Keratinocyte (primary cell): Measurements from ENCODE around the gene RASAL2. TPM values are rescaled to one million over a fixed set of nuclear protein-coding genes. Genes with fewer than 3 reads are reported as not detected.

ENCODE experiments used
- DNase-seq: peaks from one replicate; pipeline ENCODE4 v3.0.0-alpha.2; 2011; ENCODE audit warnings: low read depth, missing footprints, low spot score
- FAIRE-seq: peaks from 2 replicates; lab custom pipeline; 2011; peaks lifted over from hg19 to GRCh38; lab: Jason Lieb, UNC
- H2AFZ ChIP-seq: 2 replicates; pipeline ENCODE4 v1.6.0; 2012; ENCODE audit warnings: low read length, control low read depth, inconsistent platforms; ENCODE audit not compliant: control insufficient read depth
- H3K27ac ChIP-seq: 2 replicates; pipeline ENCODE4 v1.5.1; 2011; ENCODE audit warnings: low read length; ENCODE audit not compliant: control insufficient read depth, insufficient read depth
- H3K27me3 ChIP-seq: 3 replicates; pipeline ENCODE4 v1.6.0; 2011; ENCODE audit warnings: low read length; ENCODE audit not compliant: control insufficient read depth, insufficient read depth; ENCODE audit errors: extremely low read depth
- H3K36me3 ChIP-seq, 2 experiments: 2 replicates in 1 of 2; 3 replicates in 1 of 2; pipeline ENCODE4 v1.5.1; 2011; ENCODE audit warnings: low read length in 2 of 2, mild to moderate bottlenecking in 1 of 2; ENCODE audit not compliant: control insufficient read depth in 2 of 2, insufficient read depth in 2 of 2; ENCODE audit errors: extremely low read depth in 1 of 2
- H3K4me1 ChIP-seq: 3 replicates; pipeline ENCODE4 v1.5.1; 2011; ENCODE audit warnings: low read length; ENCODE audit not compliant: control insufficient read depth, insufficient read depth; ENCODE audit errors: extremely low read depth
- H3K4me2 ChIP-seq: 3 replicates; pipeline ENCODE4 v1.6.0; 2011; ENCODE audit warnings: low read depth, low read length; ENCODE audit not compliant: control insufficient read depth, insufficient read depth; ENCODE audit errors: extremely low read depth
- H3K4me3 ChIP-seq, 3 experiments: fragments of 200-600 bp in 1 of 3; sonication (generic) in 1 of 3; 2 replicates in 2 of 3; 3 replicates in 1 of 3; pipeline ENCODE4 v1.5.1; 2011 to 2016; ENCODE audit warnings: low read length in 3 of 3, mild to moderate bottlenecking in 3 of 3, control low read depth in 2 of 3, inconsistent platforms in 1 of 3, low read depth in 1 of 3, mixed read lengths in 1 of 3, mixed run types in 1 of 3, moderate library complexity in 1 of 3; ENCODE audit not compliant: control insufficient read depth in 2 of 3, insufficient read depth in 2 of 3; ENCODE audit errors: extremely low read depth in 1 of 3
- H3K79me2 ChIP-seq: 2 replicates; pipeline ENCODE4 v1.6.0; 2012; ENCODE audit warnings: low read length; ENCODE audit not compliant: control insufficient read depth, insufficient read depth
- H3K9ac ChIP-seq: 3 replicates; pipeline ENCODE4 v1.6.0; 2011; ENCODE audit warnings: low read length; ENCODE audit not compliant: control insufficient read depth, insufficient read depth; ENCODE audit errors: extremely low read depth
- H3K9me1 ChIP-seq: 3 replicates; pipeline ENCODE4 v1.6.0; 2011; ENCODE audit warnings: low read length; ENCODE audit not compliant: control insufficient read depth, insufficient read depth; ENCODE audit errors: extremely low read depth
- H3K9me3 ChIP-seq: 2 replicates; pipeline ENCODE4 v1.5.1; 2012; ENCODE audit warnings: low read depth, low read length; ENCODE audit not compliant: control insufficient read depth
- H4K20me1 ChIP-seq: 3 replicates; pipeline ENCODE4 v1.6.0; 2011; ENCODE audit warnings: low read length; ENCODE audit not compliant: control insufficient read depth, insufficient read depth; ENCODE audit errors: extremely low read depth
- EZH2 ChIP-seq: IDR thresholded peaks from one replicate; pipeline ENCODE4 v1.6.1; 2012; ENCODE audit warnings: inconsistent platforms, mild to moderate bottlenecking, low read length, moderate library complexity
- dilution Hi-C: fragments of 300-500 bp; cut with MboI; formaldehyde crosslinking; loops from one replicate; pipeline ENCODE4 v1.7.0; 2020; ENCODE audit warnings: low sequenced_read_pairs; ENCODE audit not compliant: extremely low pct_ligation_motif_present
- polyA plus RNA-seq, 5 experiments: library from polyadenylated mRNA; depleted of rRNA in 3 of 5; stranded (reverse) in 3 of 5; stranded (forward) in 1 of 5; unstranded in 1 of 5; fragments of >200 nt; gene quantifications; 1 replicate in 1 of 5; 2 replicates in 3 of 5; 3 replicates in 1 of 5; pipeline versions ENCODE4 v1.2.1 to v1.2.3, GENCODE V29; 2011 to 2012; ENCODE audit warnings: missing spikeins in 2 of 5, low read depth in 1 of 5, low replicate concordance in 1 of 5
- TF ChIP-seq, protein P1 (sequence below), 3 experiments: IDR thresholded peaks in 1 of 3; conservative IDR thresholded peaks in 1 of 3; optimal IDR thresholded peaks in 1 of 3; 2 replicates in 2 of 3; 3 replicates in 1 of 3; pipeline versions ENCODE3 to v1.5.1; 2011; ENCODE audit warnings: low read length in 3 of 3, mild to moderate bottlenecking in 3 of 3, moderate library complexity in 2 of 3, control low read depth in 1 of 3, inconsistent platforms in 1 of 3; ENCODE audit not compliant: insufficient read depth in 2 of 3; ENCODE audit errors: extremely low read depth in 1 of 3

The RASAL2 gene
- polyA plus RNA-seq, 1 donor (not counting 4 experiments of a cell fraction or from before 2014, with no cell fraction given): 27.2 TPM

- FAIRE-seq (no peak), DNase-seq (no peak)
- Histone ChIP-seq H3K36me3 (no peaks in the 10 kb centered on the region), H2AFZ (no peak overlapping the region), H3K9me1 (no peaks in the 10 kb centered on the region), H3K9me3 (no peaks in the 10 kb centered on the region), H3K4me1 (peaks cover 18% of the 10 kb centered on the region), H3K4me3 (no peak overlapping the region), H3K4me2 (no peak overlapping the region), H4K20me1 (no peaks in the 10 kb centered on the region), H3K79me2 (no peaks in the 10 kb centered on the region), H3K27me3 (no peaks in the 10 kb centered on the region), H3K27ac (no peak overlapping the region), H3K9ac (no peak overlapping the region)
- no peak for TF ChIP-seq EZH2
- dilution Hi-C loops: no loop called here
Observed at GRCh38 chr1:178064191-178064821, 29.6 kb upstream of the RASAL2 start.

DNA sequence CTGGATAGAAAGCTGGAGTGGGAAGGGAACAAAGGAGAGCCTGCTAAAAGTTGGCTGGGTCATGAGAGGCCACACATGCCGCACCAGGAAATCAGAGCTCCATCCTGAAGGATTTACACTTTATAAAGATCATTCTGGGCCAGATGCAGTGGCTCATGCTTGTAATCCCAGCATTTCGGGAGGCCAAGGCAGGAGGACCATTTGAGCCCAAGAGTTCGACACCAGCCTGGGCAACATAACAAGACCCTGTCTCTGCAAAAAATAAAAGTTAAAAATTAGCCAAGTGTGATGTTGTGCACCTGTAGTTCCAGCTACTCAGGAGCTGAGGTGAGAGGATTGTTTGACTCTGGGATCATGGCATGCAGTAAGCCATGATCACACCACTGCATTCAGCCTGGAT lies 28.7 kb upstream of the RASAL2 start:
- H3K9ac ChIP-seq: no peak overlapping the region
- dilution Hi-C loops: no loop called here
- no peaks in the 10 kb centered on the region for H3K9me3 ChIP-seq
- DNase-seq (no peak), FAIRE-seq (no peak)
- no peak overlapping the region for H3K27ac ChIP-seq
- no peak overlapping the region for H3K4me2 ChIP-seq
- H4K20me1 ChIP-seq: no peaks in the 10 kb centered on the region
- H2AFZ ChIP-seq: no peak overlapping the region
- no peaks in the 10 kb centered on the region for H3K27me3 ChIP-seq
- no peak overlapping the region for H3K4me3 ChIP-seq
- H3K4me1 ChIP-seq: peaks cover 13% of the 10 kb centered on the region
- no peaks in the 10 kb centered on the region for H3K9me1 ChIP-seq
- H3K36me3 ChIP-seq: no peaks in the 10 kb centered on the region
- TF ChIP-seq, protein P1, sequence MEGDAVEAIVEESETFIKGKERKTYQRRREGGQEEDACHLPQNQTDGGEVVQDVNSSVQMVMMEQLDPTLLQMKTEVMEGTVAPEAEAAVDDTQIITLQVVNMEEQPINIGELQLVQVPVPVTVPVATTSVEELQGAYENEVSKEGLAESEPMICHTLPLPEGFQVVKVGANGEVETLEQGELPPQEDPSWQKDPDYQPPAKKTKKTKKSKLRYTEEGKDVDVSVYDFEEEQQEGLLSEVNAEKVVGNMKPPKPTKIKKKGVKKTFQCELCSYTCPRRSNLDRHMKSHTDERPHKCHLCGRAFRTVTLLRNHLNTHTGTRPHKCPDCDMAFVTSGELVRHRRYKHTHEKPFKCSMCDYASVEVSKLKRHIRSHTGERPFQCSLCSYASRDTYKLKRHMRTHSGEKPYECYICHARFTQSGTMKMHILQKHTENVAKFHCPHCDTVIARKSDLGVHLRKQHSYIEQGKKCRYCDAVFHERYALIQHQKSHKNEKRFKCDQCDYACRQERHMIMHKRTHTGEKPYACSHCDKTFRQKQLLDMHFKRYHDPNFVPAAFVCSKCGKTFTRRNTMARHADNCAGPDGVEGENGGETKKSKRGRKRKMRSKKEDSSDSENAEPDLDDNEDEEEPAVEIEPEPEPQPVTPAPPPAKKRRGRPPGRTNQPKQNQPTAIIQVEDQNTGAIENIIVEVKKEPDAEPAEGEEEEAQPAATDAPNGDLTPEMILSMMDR (optimal IDR thresholded peaks at IDR 0.05 in 1 of 3, IDR thresholded peaks at IDR 0.05 in 1 of 3, conservative IDR thresholded peaks at IDR 0.05 in 1 of 3; ENCODE audit: extremely low read depth in 1 of 3, insufficient read depth in 2 of 3, low read length in 3 of 3): no peak
- TF ChIP-seq EZH2: no peak
- H3K79me2 ChIP-seq: no peaks in the 10 kb centered on the region
